Keratinocyte (primary cell): ENCODE data around the gene CCL17. TPM values are rescaled to one million over a fixed set of nuclear protein-coding genes. Genes with fewer than 3 reads are reported as not detected.

Experiments
- DNase-seq: peaks from one replicate; pipeline ENCODE4 v3.0.0-alpha.2; 2011; ENCODE audit warnings: low read depth, missing footprints, low spot score
- FAIRE-seq: peaks from 2 replicates; lab custom pipeline; 2011; peaks lifted over from hg19 to GRCh38; lab: Jason Lieb, UNC
- H2AFZ ChIP-seq: 2 replicates; pipeline ENCODE4 v1.6.0; 2012; ENCODE audit warnings: low read length, control low read depth, inconsistent platforms; ENCODE audit not compliant: control insufficient read depth
- H3K27ac ChIP-seq: 2 replicates; pipeline ENCODE4 v1.5.1; 2011; ENCODE audit warnings: low read length; ENCODE audit not compliant: control insufficient read depth, insufficient read depth
- H3K27me3 ChIP-seq: 3 replicates; pipeline ENCODE4 v1.6.0; 2011; ENCODE audit warnings: low read length; ENCODE audit not compliant: control insufficient read depth, insufficient read depth; ENCODE audit errors: extremely low read depth
- H3K36me3 ChIP-seq, 2 experiments: 2 replicates in 1 of 2; 3 replicates in 1 of 2; pipeline ENCODE4 v1.5.1; 2011; ENCODE audit warnings: low read length in 2 of 2, mild to moderate bottlenecking in 1 of 2; ENCODE audit not compliant: control insufficient read depth in 2 of 2, insufficient read depth in 2 of 2; ENCODE audit errors: extremely low read depth in 1 of 2
- H3K4me1 ChIP-seq: 3 replicates; pipeline ENCODE4 v1.5.1; 2011; ENCODE audit warnings: low read length; ENCODE audit not compliant: control insufficient read depth, insufficient read depth; ENCODE audit errors: extremely low read depth
- H3K4me2 ChIP-seq: 3 replicates; pipeline ENCODE4 v1.6.0; 2011; ENCODE audit warnings: low read depth, low read length; ENCODE audit not compliant: control insufficient read depth, insufficient read depth; ENCODE audit errors: extremely low read depth
- H3K4me3 ChIP-seq, 3 experiments: fragments of 200-600 bp in 1 of 3; sonication (generic) in 1 of 3; 2 replicates in 2 of 3; 3 replicates in 1 of 3; pipeline ENCODE4 v1.5.1; 2011 to 2016; ENCODE audit warnings: low read length in 3 of 3, mild to moderate bottlenecking in 3 of 3, control low read depth in 2 of 3, inconsistent platforms in 1 of 3, low read depth in 1 of 3, mixed read lengths in 1 of 3, mixed run types in 1 of 3, moderate library complexity in 1 of 3; ENCODE audit not compliant: control insufficient read depth in 2 of 3, insufficient read depth in 2 of 3; ENCODE audit errors: extremely low read depth in 1 of 3
- H3K79me2 ChIP-seq: 2 replicates; pipeline ENCODE4 v1.6.0; 2012; ENCODE audit warnings: low read length; ENCODE audit not compliant: control insufficient read depth, insufficient read depth
- H3K9ac ChIP-seq: 3 replicates; pipeline ENCODE4 v1.6.0; 2011; ENCODE audit warnings: low read length; ENCODE audit not compliant: control insufficient read depth, insufficient read depth; ENCODE audit errors: extremely low read depth
- H3K9me1 ChIP-seq: 3 replicates; pipeline ENCODE4 v1.6.0; 2011; ENCODE audit warnings: low read length; ENCODE audit not compliant: control insufficient read depth, insufficient read depth; ENCODE audit errors: extremely low read depth
- H3K9me3 ChIP-seq: 2 replicates; pipeline ENCODE4 v1.5.1; 2012; ENCODE audit warnings: low read depth, low read length; ENCODE audit not compliant: control insufficient read depth
- H4K20me1 ChIP-seq: 3 replicates; pipeline ENCODE4 v1.6.0; 2011; ENCODE audit warnings: low read length; ENCODE audit not compliant: control insufficient read depth, insufficient read depth; ENCODE audit errors: extremely low read depth
- EZH2 ChIP-seq: IDR thresholded peaks from one replicate; pipeline ENCODE4 v1.6.1; 2012; ENCODE audit warnings: inconsistent platforms, mild to moderate bottlenecking, low read length, moderate library complexity
- dilution Hi-C: fragments of 300-500 bp; cut with MboI; formaldehyde crosslinking; loops from one replicate; pipeline ENCODE4 v1.7.0; 2020; ENCODE audit warnings: low sequenced_read_pairs; ENCODE audit not compliant: extremely low pct_ligation_motif_present
- polyA plus RNA-seq, 5 experiments: library from polyadenylated mRNA; depleted of rRNA in 3 of 5; stranded (reverse) in 3 of 5; stranded (forward) in 1 of 5; unstranded in 1 of 5; fragments of >200 nt; gene quantifications; 1 replicate in 1 of 5; 2 replicates in 3 of 5; 3 replicates in 1 of 5; pipeline versions ENCODE4 v1.2.1 to v1.2.3, GENCODE V29; 2011 to 2012; ENCODE audit warnings: missing spikeins in 2 of 5, low read depth in 1 of 5, low replicate concordance in 1 of 5
- TF ChIP-seq, protein P1 (sequence below), 3 experiments: IDR thresholded peaks in 1 of 3; conservative IDR thresholded peaks in 1 of 3; optimal IDR thresholded peaks in 1 of 3; 2 replicates in 2 of 3; 3 replicates in 1 of 3; pipeline versions ENCODE3 to v1.5.1; 2011; ENCODE audit warnings: low read length in 3 of 3, mild to moderate bottlenecking in 3 of 3, moderate library complexity in 2 of 3, control low read depth in 1 of 3, inconsistent platforms in 1 of 3; ENCODE audit not compliant: insufficient read depth in 2 of 3; ENCODE audit errors: extremely low read depth in 1 of 3

The CCL17 gene
- polyA plus RNA-seq, 1 donor (not counting 4 experiments of a cell fraction or from before 2014, with no cell fraction given), result not detected

DNA sequence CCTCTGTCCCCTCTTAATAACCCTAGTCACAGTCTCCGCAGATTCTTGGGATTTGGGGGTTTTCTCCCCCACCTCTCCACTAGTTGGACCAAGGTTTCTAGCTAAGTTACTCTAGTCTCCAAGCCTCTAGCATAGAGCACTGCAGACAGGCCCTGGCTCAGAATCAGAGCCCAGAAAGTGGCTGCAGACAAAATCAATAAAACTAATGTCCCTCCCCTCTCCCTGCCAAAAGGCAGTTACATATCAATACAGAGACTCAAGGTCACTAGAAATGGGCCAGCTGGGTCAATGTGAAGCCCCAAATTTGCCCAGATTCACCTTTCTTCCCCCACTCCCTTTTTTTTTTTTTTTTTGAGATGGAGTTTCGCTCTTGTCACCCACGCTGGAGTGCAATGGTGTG is 40.4 kb upstream of the CCL17 start:
- dilution Hi-C loops, result no loop called here
- DNase-seq, result no peak
- peaks cover 8% of the 10 kb centered on the region for H3K27me3 ChIP-seq
- no peaks in the 10 kb centered on the region for H3K9me1 ChIP-seq
- no peak overlapping the region for H3K9ac ChIP-seq
- H3K9me3 ChIP-seq, result no peaks in the 10 kb centered on the region
- no peak overlapping the region for H3K4me3 ChIP-seq
- H3K27ac ChIP-seq, result no peak overlapping the region
- H2AFZ ChIP-seq, result no peak overlapping the region
- no peak for FAIRE-seq
- no peak overlapping the region for H3K4me2 ChIP-seq
- no peaks in the 10 kb centered on the region for H3K4me1 ChIP-seq
- H4K20me1 ChIP-seq, result no peaks in the 10 kb centered on the region
- TF ChIP-seq, protein P1, sequence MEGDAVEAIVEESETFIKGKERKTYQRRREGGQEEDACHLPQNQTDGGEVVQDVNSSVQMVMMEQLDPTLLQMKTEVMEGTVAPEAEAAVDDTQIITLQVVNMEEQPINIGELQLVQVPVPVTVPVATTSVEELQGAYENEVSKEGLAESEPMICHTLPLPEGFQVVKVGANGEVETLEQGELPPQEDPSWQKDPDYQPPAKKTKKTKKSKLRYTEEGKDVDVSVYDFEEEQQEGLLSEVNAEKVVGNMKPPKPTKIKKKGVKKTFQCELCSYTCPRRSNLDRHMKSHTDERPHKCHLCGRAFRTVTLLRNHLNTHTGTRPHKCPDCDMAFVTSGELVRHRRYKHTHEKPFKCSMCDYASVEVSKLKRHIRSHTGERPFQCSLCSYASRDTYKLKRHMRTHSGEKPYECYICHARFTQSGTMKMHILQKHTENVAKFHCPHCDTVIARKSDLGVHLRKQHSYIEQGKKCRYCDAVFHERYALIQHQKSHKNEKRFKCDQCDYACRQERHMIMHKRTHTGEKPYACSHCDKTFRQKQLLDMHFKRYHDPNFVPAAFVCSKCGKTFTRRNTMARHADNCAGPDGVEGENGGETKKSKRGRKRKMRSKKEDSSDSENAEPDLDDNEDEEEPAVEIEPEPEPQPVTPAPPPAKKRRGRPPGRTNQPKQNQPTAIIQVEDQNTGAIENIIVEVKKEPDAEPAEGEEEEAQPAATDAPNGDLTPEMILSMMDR (optimal IDR thresholded peaks at IDR 0.05 in 1 of 3, IDR thresholded peaks at IDR 0.05 in 1 of 3, conservative IDR thresholded peaks at IDR 0.05 in 1 of 3; ENCODE audit: extremely low read depth in 1 of 3, insufficient read depth in 2 of 3, low read length in 3 of 3), result no peak
- TF ChIP-seq EZH2, result no peak
- H3K79me2 ChIP-seq, result no peaks in the 10 kb centered on the region
- no peaks in the 10 kb centered on the region for H3K36me3 ChIP-seq

DNA sequence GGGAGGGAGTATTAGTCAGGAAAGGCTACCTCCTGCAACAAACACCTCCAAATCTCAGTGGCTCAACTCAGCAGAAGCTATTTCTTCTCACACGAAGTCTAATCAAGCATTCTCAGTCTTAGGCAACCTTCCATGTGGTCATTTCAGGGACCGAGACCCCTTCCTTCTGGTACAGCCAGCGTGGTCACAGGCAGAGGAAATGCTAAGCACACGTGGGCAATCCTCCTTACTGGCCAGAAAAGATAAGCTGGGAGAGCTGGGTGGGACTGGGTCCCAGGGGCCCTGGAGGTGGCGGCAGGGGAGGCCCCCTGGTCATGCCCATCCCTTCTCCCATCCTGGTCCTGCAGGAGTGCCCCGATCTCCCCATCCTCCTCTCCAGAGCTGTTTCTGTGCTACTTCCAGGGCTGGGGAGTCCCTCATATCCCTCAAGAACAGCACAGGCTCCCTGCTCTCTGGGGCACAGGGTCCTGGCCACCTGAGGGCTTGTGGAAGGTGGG is 38.0 kb upstream of the CCL17 start:
- H3K4me3 ChIP-seq, result no peak overlapping the region
- no peaks in the 10 kb centered on the region for H3K9me3 ChIP-seq
- H4K20me1 ChIP-seq, result no peaks in the 10 kb centered on the region
- dilution Hi-C loops, result no loop called here
- FAIRE-seq, result no peak
- H3K9me1 ChIP-seq, result no peaks in the 10 kb centered on the region
- peaks cover 8% of the 10 kb centered on the region for H3K27me3 ChIP-seq
- H3K36me3 ChIP-seq, result no peaks in the 10 kb centered on the region
- no peak for TF ChIP-seq EZH2
- TF ChIP-seq, protein P1 (optimal IDR thresholded peaks at IDR 0.05 in 1 of 3, IDR thresholded peaks at IDR 0.05 in 1 of 3, conservative IDR thresholded peaks at IDR 0.05 in 1 of 3; ENCODE audit: extremely low read depth in 1 of 3, insufficient read depth in 2 of 3, low read length in 3 of 3), result no peak
- no peaks in the 10 kb centered on the region for H3K4me1 ChIP-seq
- no peak overlapping the region for H3K9ac ChIP-seq
- DNase-seq, result no peak
- no peak overlapping the region for H3K4me2 ChIP-seq
- H3K27ac ChIP-seq, result no peak overlapping the region
- H3K79me2 ChIP-seq, result no peaks in the 10 kb centered on the region
- no peak overlapping the region for H2AFZ ChIP-seq
